HepG2 (cell line): ENCODE measurements around the gene RASIP1. TPM values are rescaled to one million over a fixed set of nuclear protein-coding genes. Genes with fewer than 3 reads are reported as not detected.

Source experiments
- ARNT2 ChIP-seq: sonication (generic); formaldehyde crosslinking; IDR thresholded peaks from 2 replicates; pipeline ENCODE4 v1.8.0; 2022; ENCODE audit warnings: mild to moderate bottlenecking, low read depth, missing genetic modification reagents, moderate library complexity
- ATF7-NPFF ChIP-seq: sonication (generic); formaldehyde crosslinking; IDR thresholded peaks from 2 replicates; pipeline ENCODE4 v1.8.1; 2023; ENCODE audit warnings: mild to moderate bottlenecking, low read depth, missing genetic modification reagents, moderate library complexity
- BORCS8-MEF2B ChIP-seq: sonication (generic); formaldehyde crosslinking; IDR thresholded peaks from 2 replicates; pipeline ENCODE4 v1.8.0; 2022; ENCODE audit warnings: mild to moderate bottlenecking, missing genetic modification reagents
- EP300 ChIP-seq, 3 experiments: sonication (generic) in 1 of 3; formaldehyde crosslinking in 1 of 3; IDR thresholded peaks; 2 replicates each; pipeline versions ENCODE4 v1.5.1 to v1.6.1; 2011 to 2020; ENCODE audit warnings: low read depth in 2 of 3, low read length in 2 of 3, borderline replicate concordance in 1 of 3, improper control_type of control experiment in 1 of 3, mild to moderate bottlenecking in 1 of 3, missing genetic modification reagents in 1 of 3, moderate library complexity in 1 of 3
- FOXK2 ChIP-seq: fragments of 450-650 bp; IDR thresholded peaks from 2 replicates; pipeline ENCODE4 v1.6.1; 2016
- GABPB1 ChIP-seq: IDR thresholded peaks from 2 replicates; pipeline ENCODE4 v1.6.1; 2016; ENCODE audit warnings: mild to moderate bottlenecking, missing genetic modification reagents, moderate library complexity, missing compliant biosample characterization
- GATAD1 ChIP-seq: IDR thresholded peaks from 2 replicates; pipeline ENCODE4 v1.6.1; 2016; ENCODE audit warnings: missing genetic modification reagents, missing compliant biosample characterization
- GATAD2A ChIP-seq: IDR thresholded peaks from 2 replicates; pipeline ENCODE4 v1.6.1; 2016
- HNRNPUL1 ChIP-seq: fragments of 200-400 bp; formaldehyde crosslinking; IDR thresholded peaks from 2 replicates; pipeline ENCODE4 v1.6.1; 2017; ENCODE audit warnings: low read depth, mild to moderate bottlenecking, low read length, moderate library complexity
- JUN ChIP-seq: sonication (generic); formaldehyde crosslinking; IDR thresholded peaks from 2 replicates; pipeline ENCODE4 v1.4.0; 2020; ENCODE audit warnings: mild to moderate bottlenecking, missing genetic modification reagents
- KDM5B ChIP-seq: sonication (generic); formaldehyde crosslinking; IDR thresholded peaks from 2 replicates; pipeline ENCODE4 v1.4.0; 2020; ENCODE audit warnings: missing genetic modification reagents, mild to moderate bottlenecking, borderline replicate concordance
- LBX2 ChIP-seq: sonication (generic); formaldehyde crosslinking; IDR thresholded peaks from 2 replicates; pipeline ENCODE4 v1.5.0; 2020; ENCODE audit warnings: missing genetic modification reagents, mild to moderate bottlenecking, borderline replicate concordance
- MAX ChIP-seq: IDR thresholded peaks from 2 replicates; pipeline ENCODE4 v1.6.1; 2012; ENCODE audit warnings: inconsistent platforms
- MXD3 ChIP-seq: IDR thresholded peaks from 2 replicates; pipeline ENCODE4 v1.6.1; 2016; ENCODE audit warnings: mild to moderate bottlenecking, missing biosample characterization, missing genetic modification reagents
- RARA ChIP-seq: IDR thresholded peaks from 2 replicates; pipeline ENCODE4 v1.6.1; 2016; ENCODE audit warnings: missing genetic modification reagents, missing compliant biosample characterization
- REPIN1 ChIP-seq: sonication (generic); formaldehyde crosslinking; IDR thresholded peaks from 2 replicates; pipeline ENCODE4 v1.8.0; 2022; ENCODE audit warnings: missing genetic modification reagents, low read depth, mild to moderate bottlenecking, borderline replicate concordance
- SP5 ChIP-seq: IDR thresholded peaks from 2 replicates; pipeline ENCODE4 v1.6.1; 2016; ENCODE audit warnings: low read depth, borderline replicate concordance
- TARDBP ChIP-seq: sonication (generic); formaldehyde crosslinking; IDR thresholded peaks from 2 replicates; pipeline ENCODE4 v1.8.0; 2022; ENCODE audit warnings: mild to moderate bottlenecking, missing genetic modification reagents
- ZBTB14 ChIP-seq: sonication (generic); formaldehyde crosslinking; IDR thresholded peaks from 2 replicates; pipeline ENCODE4 v1.4.0; 2020; ENCODE audit warnings: missing genetic modification reagents
- ZNF501 ChIP-seq: sonication (generic); formaldehyde crosslinking; IDR thresholded peaks from 2 replicates; pipeline ENCODE4 v1.5.1; 2020; ENCODE audit warnings: mild to moderate bottlenecking, moderate library complexity, missing genetic modification reagents
- ZNF562 ChIP-seq: sonication (generic); formaldehyde crosslinking; IDR thresholded peaks from 2 replicates; pipeline ENCODE4 v1.8.0; 2022; ENCODE audit warnings: missing genetic modification reagents, borderline replicate concordance
- ZNF574 ChIP-seq: sonication (generic); formaldehyde crosslinking; IDR thresholded peaks from 2 replicates; pipeline ENCODE4 v1.4.0; 2020; ENCODE audit warnings: missing genetic modification reagents
- ZNF672 ChIP-seq: sonication (generic); formaldehyde crosslinking; IDR thresholded peaks from 2 replicates; pipeline ENCODE4 v1.8.1; 2022; ENCODE audit warnings: missing genetic modification reagents
- ZNF772 ChIP-seq: sonication (generic); formaldehyde crosslinking; IDR thresholded peaks from 2 replicates; pipeline ENCODE4 v1.5.0; 2020; ENCODE audit warnings: mild to moderate bottlenecking, missing genetic modification reagents
- ZSCAN22 ChIP-seq: sonication (generic); formaldehyde crosslinking; IDR thresholded peaks from 2 replicates; pipeline ENCODE4 v1.4.0; 2020; ENCODE audit warnings: mild to moderate bottlenecking, missing genetic modification reagents
- polyA plus RNA-seq, 8 experiments: library from polyadenylated mRNA; depleted of rRNA in 3 of 8; stranded (reverse) in 7 of 8; unstranded in 1 of 8; fragments of >200 nt; fragmentation: Illumina TruSeq in 4 of 8; extraction: Trizol in 4 of 8; gene quantifications; 2 replicates each; pipeline versions ENCODE4 v1.2.1 to v1.2.3, GENCODE V29; 2011 to 2016; ENCODE audit warnings: low read depth in 4 of 8, missing spikeins in 1 of 8, mixed read lengths in 1 of 8; ENCODE audit not compliant: insufficient read depth in 1 of 8
- total RNA-seq, 5 experiments: library from RNA; depleted of rRNA; stranded (reverse); fragments of >200 nt; fragmentation: Illumina TruSeq; extraction: Trizol; gene quantifications; 2 replicates each; pipeline ENCODE4 v1.2.3, GENCODE V29; 2016; ENCODE audit warnings: low read depth in 1 of 5

RASIP1 gene
- total and polyA plus RNA-seq, 2 of the 13 experiments (the other 11 are each of a cell fraction or from before 2014, with no cell fraction given): 0.44 to 0.58 TPM

- TF ChIP-seq BORCS8-MEF2B (CRISPR knock-in tag): 0 out of 2 replicates have a peak, but pooled peaks have one; percentile 67
- TF ChIP-seq LBX2: peak; percentile 63; the same call in 1 of the 2 replicates
- no peak for TF ChIP-seq EP300 (IDR thresholded peaks at IDR 0.05; ENCODE audit: low read depth in 2 of 2, low read length in 2 of 2)
- TF ChIP-seq EP300 (CRISPR knock-in tag; IDR thresholded peaks at IDR 0.05; ENCODE audit: borderline replicate concordance): 0 out of 2 replicates have a peak, but pooled peaks have one; percentile 30
- peak; percentile 84 for TF ChIP-seq ZBTB14
- peak; percentile 20 for TF ChIP-seq GABPB1
- peak; percentile 69; the same call in 1 of the 2 replicates for TF ChIP-seq JUN (CRISPR knock-in tag)
- TF ChIP-seq ATF7-NPFF (CRISPR knock-in tag): peak; percentile 75; the same call in 1 of the 2 replicates
- TF ChIP-seq GATAD1 (CRISPR knock-in tag): no peak
- peak; percentile 95 for TF ChIP-seq ZNF562 (CRISPR knock-in tag)
- TF ChIP-seq ZSCAN22 (CRISPR knock-in tag): peak; percentile 51; the same call in 1 of the 2 replicates
- peak; percentile 6; the same call in 1 of the 2 replicates for TF ChIP-seq SP5 (CRISPR knock-in tag)
- peak; percentile 60 for TF ChIP-seq TARDBP (CRISPR knock-in tag)
- peak; percentile 94 for TF ChIP-seq MAX
- TF ChIP-seq ZNF574 (CRISPR knock-in tag): peak; percentile 81
- no peak for TF ChIP-seq HNRNPUL1
- peak; percentile 61 for TF ChIP-seq KDM5B (CRISPR knock-in tag)
- peak; percentile 40; the same call in 1 of the 2 replicates for TF ChIP-seq ZNF772 (CRISPR knock-in tag)
- peak; percentile 66 for TF ChIP-seq ZNF501 (CRISPR knock-in tag)
- peak; percentile 95 for TF ChIP-seq ARNT2 (CRISPR knock-in tag)
- TF ChIP-seq REPIN1 (CRISPR knock-in tag): 0 out of 2 replicates have a peak, but pooled peaks have one; percentile 44
- 0 out of 2 replicates have a peak, but pooled peaks have one; percentile 14 for TF ChIP-seq RARA (CRISPR knock-in tag)
- peak; percentile 46; the same call in 1 of the 2 replicates for TF ChIP-seq MXD3 (CRISPR knock-in tag)
- TF ChIP-seq ZNF672: peak; percentile 71
- no peak for TF ChIP-seq GATAD2A (CRISPR knock-in tag)
- TF ChIP-seq FOXK2: 0 out of 2 replicates have a peak, but pooled peaks have one; percentile 29
These were observed 1.6 kb downstream of the RASIP1 start (continued) for GRCh38 chr19:48738557-48739403.
